Activated CD8-positive, alpha-beta memory T cell treated with anti-CD3 and anti-CD28 coated beads, Interleukin-2, amount 50 U/mL, for 4 hours (primary cell): ENCODE measurements around the gene GET3.
A peak's percentile ranks its signal among the peaks of the same experiment; 100 is the strongest.
"Not testable (repeated sequence)": the region's sequence is repeated elsewhere in the genome, so short reads cannot be mapped to it uniquely, and the experiment has no call there.

Experiments used
- DNase-seq: peaks from one replicate; pipeline ENCODE4 v3.0.0-alpha.2; 2020

Gene GET3

GRCh38 chr19:12736995-12737834, at the start of gene GET3:
TSS of gene GET3 (plus strand) at chr19:12737497. CDS start at chr19:12737506, 9 bp downstream.
- DNase-seq = peak; percentile 72

DNA sequence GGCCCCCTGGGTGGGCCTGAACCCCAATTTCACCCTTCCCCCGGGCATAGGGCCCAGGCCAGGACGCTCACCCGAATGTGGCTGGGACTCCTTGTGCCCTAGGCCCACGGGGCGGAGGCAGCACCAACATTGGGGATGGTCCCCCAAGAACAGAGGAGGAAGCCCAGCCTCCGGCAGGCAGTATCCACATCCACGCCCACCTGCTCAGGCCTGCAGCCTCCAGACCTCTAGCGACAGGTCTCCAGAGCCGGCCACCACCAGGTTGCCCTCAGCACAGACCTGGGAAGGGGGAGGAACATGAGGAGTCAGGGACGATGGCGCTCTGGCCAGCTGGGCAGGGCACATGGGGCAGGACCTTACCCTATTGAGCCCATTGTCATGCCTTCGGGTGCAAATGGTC, 48.3 kb upstream of the GET3 start:
- DNase-seq = no peak

GRCh38 chr19:12689581-12690216, 47.6 kb upstream of the GET3 start:
- no peak for DNase-seq

GRCh38 chr19:12692960-12693359, 44.3 kb upstream of the GET3 start:
- no peak for DNase-seq

DNA sequence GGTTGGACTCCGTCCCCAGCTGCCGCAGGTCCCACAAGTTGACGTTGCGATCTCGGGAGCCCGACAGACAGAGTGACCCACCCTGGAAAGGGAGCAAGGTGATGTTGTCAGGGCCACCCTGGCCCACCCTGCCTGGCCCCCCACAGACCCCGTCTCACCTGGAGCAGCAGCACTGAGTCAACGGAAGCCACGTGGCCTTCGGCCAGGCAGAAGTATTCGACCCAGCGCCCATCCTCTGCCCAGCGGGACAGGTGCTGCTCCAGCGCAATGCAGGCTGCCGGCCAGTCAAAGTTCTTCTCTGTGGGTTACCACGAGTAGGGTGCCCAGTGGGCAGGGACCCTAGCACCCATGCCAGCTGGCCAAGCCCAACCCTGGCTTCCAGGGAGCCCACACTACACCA, 42.7 kb upstream of the GET3 start:
- DNase-seq = no peak

DNA sequence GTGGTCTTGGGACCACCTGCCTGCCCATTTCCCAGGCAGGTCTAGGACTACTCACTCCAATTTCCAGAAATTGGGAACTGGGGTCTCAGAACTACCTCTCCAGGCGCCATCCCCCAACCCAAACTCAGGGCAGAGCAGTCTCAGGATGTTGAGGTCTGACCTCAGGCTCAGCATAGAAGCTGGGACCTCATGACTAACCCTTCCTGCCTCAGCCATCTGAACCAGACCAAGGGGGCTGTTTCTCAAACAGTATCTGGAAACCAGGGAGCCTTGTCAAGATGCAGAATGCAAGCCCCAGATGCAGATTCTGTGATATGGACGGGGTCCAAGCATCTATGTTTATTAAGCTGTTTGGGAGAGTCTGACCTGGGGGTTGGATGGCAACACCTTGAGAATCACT, 42.2 kb upstream of the GET3 start:
- no peak for DNase-seq

GRCh38 chr19:12695514-12695913, 41.8 kb upstream of the GET3 start:
- no peak for DNase-seq

DNA sequence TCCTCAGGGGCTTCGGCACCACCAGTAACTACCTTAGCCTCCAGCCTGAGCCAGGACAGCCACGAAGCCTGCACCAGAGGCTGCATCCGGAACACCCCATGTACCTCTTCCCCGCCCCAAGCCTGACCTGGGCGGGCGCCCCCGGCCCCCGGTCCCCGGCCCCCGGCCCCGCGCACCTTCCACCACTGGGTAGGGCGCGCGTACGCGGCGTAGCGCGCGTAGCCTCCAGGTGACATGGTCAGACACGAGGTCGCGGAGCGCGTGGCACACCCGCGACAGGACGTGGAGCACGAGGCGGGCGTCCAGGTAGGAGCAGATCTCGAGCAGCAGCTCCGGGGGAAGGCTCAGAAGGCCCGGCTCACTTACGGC, 41.3 kb upstream of the GET3 start:
- no peak for DNase-seq

DNA sequence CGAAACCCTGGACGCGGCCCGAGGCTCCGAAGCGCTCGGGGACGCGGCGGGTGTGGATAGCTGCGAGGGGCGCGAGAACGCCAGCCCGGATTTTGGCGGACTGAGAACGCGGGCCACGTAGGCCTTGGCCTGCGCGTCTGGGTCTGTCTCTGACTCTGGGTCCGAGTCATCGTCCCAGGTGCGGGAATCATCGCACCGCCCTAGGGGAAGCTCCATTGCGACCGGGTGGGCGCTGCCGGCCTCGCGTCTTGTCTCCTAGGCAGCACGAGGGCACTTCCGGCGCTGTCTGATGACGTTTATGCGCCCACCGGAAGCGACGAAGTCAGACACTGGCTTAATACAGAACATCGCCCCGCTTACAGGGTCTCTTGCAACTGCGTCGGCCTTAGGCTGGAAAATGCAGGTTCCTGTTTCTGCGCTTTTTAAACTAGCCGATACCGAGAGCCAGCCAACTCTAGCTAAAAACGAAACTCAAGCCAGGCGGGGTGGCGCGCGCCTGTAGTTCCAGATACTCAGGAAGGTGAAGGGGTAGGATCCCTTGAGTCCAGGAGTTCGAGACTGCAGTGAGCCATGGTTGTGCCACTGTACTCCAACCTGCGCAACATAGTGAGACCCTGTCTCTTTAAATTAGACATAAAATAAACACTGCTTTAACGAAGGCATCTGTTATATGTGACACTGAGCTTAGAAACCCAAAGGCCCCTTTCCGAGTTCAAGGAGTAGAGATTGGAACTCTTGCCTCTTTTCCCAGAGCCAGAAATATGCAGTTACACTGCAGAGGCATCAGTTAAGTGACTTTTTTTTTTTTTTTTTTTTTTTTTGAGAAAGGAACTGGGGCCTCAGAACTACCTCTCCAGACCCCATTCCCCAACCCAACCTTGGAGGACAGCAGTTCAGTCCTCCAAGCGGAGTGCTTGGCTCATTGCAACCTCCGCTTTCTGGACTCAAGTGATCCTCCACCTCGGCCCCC, 40.6 kb upstream of the GET3 start, which contains the start of gene FBXW9:
Gene FBXW9, minus strand, starts transcription at position 266 of the 970 bp plus-strand sequence. Its CDS starts 50 bp downstream, at position 216.
- DNase-seq = peak; percentile 99

DNA sequence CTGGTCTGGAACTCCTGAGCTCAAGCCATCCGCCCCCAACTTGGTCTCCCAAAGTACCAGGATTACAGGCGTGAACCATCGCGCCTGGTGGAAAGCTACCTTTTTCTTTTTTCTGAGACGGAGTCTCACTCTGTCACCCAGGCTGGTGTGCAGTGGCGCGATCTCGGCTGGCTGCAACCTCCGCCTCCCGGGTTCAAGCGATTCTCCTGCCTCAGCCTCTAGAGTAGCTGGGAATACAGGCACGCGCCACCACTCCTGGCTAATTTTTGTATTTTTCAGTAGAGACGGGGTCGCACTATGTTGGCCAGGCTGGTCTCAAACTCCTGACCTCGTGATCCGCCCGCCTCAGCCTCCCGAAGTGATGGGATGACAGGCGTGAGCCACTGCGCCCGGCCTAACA, 39.9 kb upstream of the GET3 start:
- DNase-seq = not testable (repeated sequence)

- no peak for DNase-seq
These were observed 39.2 kb upstream of the GET3 start for GRCh38 chr19:12698138-12698537.

DNA sequence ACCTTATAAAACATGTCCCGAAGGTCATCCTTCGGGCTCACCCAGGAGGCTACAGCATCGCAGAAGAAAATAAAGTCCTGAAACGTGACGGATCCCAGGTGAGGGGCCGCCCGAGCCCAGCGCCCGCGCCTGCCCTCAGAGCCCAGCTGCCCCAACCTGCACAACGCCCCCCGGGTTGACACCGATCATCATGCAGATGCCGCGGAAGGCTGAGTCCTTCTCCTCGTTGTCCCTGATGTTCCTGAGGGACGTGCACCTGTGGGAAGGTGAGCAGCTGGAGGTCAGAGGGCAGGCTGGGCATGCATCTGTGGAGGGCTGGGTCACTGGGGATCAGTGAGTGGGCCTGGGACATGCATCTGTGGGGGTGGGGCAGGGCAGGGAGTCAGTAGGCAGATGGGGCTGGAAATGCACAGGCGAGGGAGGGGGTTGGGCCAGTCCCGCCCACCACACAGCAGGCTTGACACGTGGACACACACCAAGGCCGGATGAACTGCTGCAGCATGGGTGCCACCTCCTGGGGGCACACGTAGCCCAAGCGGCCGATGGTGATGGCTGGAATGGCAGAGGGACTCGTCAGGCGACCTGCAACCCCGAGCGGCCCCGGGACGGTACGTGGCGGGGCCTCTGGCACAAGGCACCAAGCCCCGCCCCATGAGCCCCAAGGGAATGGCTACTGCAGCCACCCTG, 35.6 kb upstream of the GET3 start:
- no peak for DNase-seq

GRCh38 chr19:12703046-12703445, 34.3 kb upstream of the GET3 start:
- DNase-seq = no peak

- DNase-seq = no peak
These were observed 32.1 kb upstream of the GET3 start for GRCh38 chr19:12705169-12705568.

DNA sequence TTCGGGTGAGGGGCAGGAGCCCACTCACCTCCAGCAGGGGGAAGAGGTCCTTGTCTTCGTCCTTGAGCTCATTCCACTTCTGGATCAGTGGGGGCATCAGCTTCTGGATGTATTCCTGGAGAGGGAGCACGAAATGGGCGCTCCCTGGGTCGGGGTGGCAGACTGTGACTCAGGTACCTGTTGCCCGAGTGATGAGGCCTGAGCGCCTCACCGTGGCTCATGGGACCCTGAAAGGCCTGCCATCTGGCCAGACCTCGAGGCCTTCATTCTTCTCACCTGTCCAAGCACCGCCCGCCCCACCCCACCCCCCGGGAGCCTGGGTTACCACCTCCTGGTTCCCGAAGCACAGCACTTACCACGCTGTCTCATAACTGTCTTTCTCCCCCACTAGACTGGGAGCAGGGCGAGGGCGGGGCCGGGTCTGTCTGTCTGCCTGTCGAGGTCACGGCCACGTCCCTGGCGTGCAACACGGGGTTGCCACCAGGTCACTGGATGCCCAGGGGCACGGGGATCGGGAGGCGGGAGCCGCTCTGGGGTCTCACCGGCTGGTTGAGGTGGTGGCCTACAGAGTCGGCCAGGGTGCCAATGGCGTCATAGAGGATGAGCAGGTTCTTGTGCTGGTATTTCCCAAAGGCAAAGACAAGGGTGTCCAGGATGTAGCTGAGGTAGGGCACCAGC, 31.5 kb upstream of the GET3 start:
- DNase-seq = no peak

- no peak for DNase-seq
These were observed 31.0 kb upstream of the GET3 start for GRCh38 chr19:12706332-12706718.

DNA sequence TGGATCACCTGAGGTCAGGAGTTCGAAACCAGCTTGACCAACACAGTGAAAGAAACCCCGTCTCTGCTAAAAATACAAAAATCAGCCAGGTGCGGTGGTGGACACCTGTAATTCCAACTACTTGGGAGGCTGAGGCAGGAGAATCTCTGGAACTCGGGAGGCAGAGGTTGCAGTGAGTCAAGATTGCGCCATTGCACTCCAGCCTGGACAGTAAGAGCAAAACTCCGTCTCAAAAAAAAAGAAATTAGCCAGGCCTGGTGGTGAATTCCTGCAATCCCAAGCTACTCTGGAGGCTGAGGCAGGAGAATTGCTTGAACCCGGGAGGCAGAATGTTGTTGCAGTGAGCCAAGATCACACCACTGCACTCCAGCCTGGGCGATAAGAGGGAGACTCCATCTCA, 28.7 kb upstream of the GET3 start:
- DNase-seq = no peak

DNA sequence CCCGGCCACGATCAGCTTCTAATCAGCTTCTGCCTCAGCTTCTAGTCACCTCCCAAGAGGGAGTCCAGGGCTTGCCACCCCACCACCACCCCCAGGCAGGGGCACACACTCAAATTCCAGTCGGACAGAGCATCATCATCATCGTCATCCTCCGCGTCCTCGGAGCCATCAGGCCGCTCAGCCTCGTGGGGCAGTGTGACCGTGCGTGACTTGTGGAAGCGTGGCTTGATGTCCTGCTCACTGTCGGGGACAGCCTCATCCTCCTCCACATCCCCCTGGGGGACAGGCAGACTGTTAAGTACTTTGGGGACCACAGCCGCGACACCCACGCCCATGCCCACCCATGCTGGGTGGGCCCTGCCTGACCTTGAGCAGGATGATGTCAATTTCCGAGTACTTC, 26.1 kb upstream of the GET3 start:
- no peak for DNase-seq

DNA sequence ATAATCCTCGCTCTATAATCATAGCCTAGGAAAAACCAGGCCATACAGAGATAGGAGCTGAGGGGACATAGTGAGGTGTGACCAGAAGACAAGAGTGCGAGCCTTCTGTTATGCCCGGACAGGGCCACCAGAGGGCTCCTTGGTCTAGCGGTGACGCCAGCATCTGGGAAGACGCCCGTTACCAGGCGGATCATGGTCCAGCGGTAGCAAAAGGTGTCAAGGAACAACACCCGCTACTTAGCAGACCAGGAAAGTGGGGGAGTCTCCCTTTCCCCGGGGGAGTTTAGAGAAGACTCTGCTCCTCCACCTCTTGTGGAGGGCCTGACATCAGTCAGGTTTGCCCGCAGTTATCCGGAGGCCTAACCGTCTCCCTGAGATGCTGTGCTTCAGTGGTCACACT, 25.2 kb upstream of the GET3 start:
- DNase-seq = not testable (repeated sequence)

GRCh38 chr19:12713304-12713703, 24.0 kb upstream of the GET3 start:
- not testable (repeated sequence) for DNase-seq

- no peak for DNase-seq
These were observed 22.2 kb upstream of the GET3 start for GRCh38 chr19:12715102-12715501.

GRCh38 chr19:12715929-12716328, 21.4 kb upstream of the GET3 start:
- DNase-seq = no peak
